IgD-negative memory B cell (primary cell): ENCODE results near the gene PRSS1. TPM values are rescaled to one million over a fixed set of nuclear protein-coding genes. Genes with fewer than 3 reads are reported as not detected.
A peak's percentile ranks its signal among the peaks of the same experiment; 100 is the strongest.

Experiments used
- H3K27ac Mint-ChIP-seq, 3 donors: one replicate each; pipeline ENCODE4 v1.8.0; 2020 to 2022; ENCODE audit warnings: mild to moderate bottlenecking in 3 of 3, mixed read lengths in 3 of 3, moderate library complexity in 1 of 3
- H3K27me3 Mint-ChIP-seq: one replicate; pipeline ENCODE4 v1.8.0; 2021; ENCODE audit warnings: mixed read lengths
- H3K36me3 Mint-ChIP-seq: one replicate; pipeline ENCODE4 v1.8.0; 2020; ENCODE audit warnings: mild to moderate bottlenecking, mixed read lengths
- H3K4me1 Mint-ChIP-seq, 3 donors: one replicate each; pipeline ENCODE4 v1.8.0; 2020 to 2022; ENCODE audit warnings: mixed read lengths in 3 of 3, mild to moderate bottlenecking in 1 of 3
- H3K4me3 Mint-ChIP-seq, 4 donors: one replicate each; pipeline ENCODE4 v1.8.0; 2020 to 2022; ENCODE audit warnings: mild to moderate bottlenecking in 4 of 4, mixed read lengths in 4 of 4, moderate library complexity in 3 of 4
- H3K9me3 Mint-ChIP-seq, 3 donors: one replicate each; pipeline ENCODE4 v1.8.0; 2020 to 2021; ENCODE audit warnings: mixed read lengths in 3 of 3, mild to moderate bottlenecking in 1 of 3
- polyA plus RNA-seq: library from polyadenylated mRNA; unstranded; fragments of 300-500 nt; fragmentation: Illumina TruSeq; gene quantifications from one replicate; pipeline ENCODE4 v1.2.3, GENCODE V29; 2021

PRSS1 gene
- polyA plus RNA-seq, 1 donor from 2014 or later, result not detected

- H3K36me3 Mint-ChIP-seq, result no peaks in the 10 kb centered on the region
- H3K27me3 Mint-ChIP-seq, result no peaks in the 10 kb centered on the region
- peaks cover 8 to 34% (median 21%) of the 10 kb centered on the region in 3 donors for H3K4me1 Mint-ChIP-seq
- H3K4me3 Mint-ChIP-seq, result peak overlapping the region; percentile 6 to 81 (median 73)
- peak overlapping the region in 1 of 3 donors; percentile 63 for H3K27ac Mint-ChIP-seq
- H3K9me3 Mint-ChIP-seq, result no peaks in the 10 kb centered on the region
These were observed 39.3 kb downstream of the PRSS1 start for GRCh38 chr7:142788303-142789289.

- Mint-ChIP-seq H3K4me3 (peak overlapping the region; percentile 6 to 81 (median 44)), H3K27ac (peak overlapping the region in 2 of 3 donors; percentile 28 to 61), H3K9me3 (no peaks in the 10 kb centered on the region), H3K4me1 (peaks cover 11 to 41% (median 27%) of the 10 kb centered on the region in 3 donors), H3K36me3 (no peaks in the 10 kb centered on the region), H3K27me3 (no peaks in the 10 kb centered on the region)
These were observed 40.2 kb downstream of the PRSS1 start for GRCh38 chr7:142789441-142789840.

GRCh38 chr7:142790056-142790455 is 40.8 kb downstream of the PRSS1 start:
- H3K36me3 Mint-ChIP-seq, result no peaks in the 10 kb centered on the region
- H3K9me3 Mint-ChIP-seq, result no peaks in the 10 kb centered on the region
- H3K4me1 Mint-ChIP-seq, result peaks cover 17 to 47% (median 33%) of the 10 kb centered on the region in 3 donors
- peak overlapping the region in 2 of 3 donors; percentile 28 to 61 for H3K27ac Mint-ChIP-seq
- peak overlapping the region in 2 of 4 donors; percentile 70 to 71 for H3K4me3 Mint-ChIP-seq
- no peaks in the 10 kb centered on the region for H3K27me3 Mint-ChIP-seq

GRCh38 chr7:142790555-142790954 is 41.3 kb downstream of the PRSS1 start:
- Mint-ChIP-seq H3K36me3 (no peaks in the 10 kb centered on the region), H3K27ac (peak overlapping the region in 1 of 3 donors; percentile 61)

GRCh38 chr7:142791502-142791901 is 42.2 kb downstream of the PRSS1 start:
- Mint-ChIP-seq H3K36me3 (no peaks in the 10 kb centered on the region), H3K9me3 (no peaks in the 10 kb centered on the region), H3K27me3 (no peaks in the 10 kb centered on the region), H3K4me3 (peak overlapping the region in 2 of 4 donors; percentile 31 to 58), H3K27ac (peak overlapping the region in 1 of 3 donors; percentile 65), H3K4me1 (peaks cover 26 to 57% (median 40%) of the 10 kb centered on the region in 3 donors)

More at GRCh38 chr7:142790555-142790954, 41.3 kb downstream of the PRSS1 start:
- Mint-ChIP-seq H3K4me1 (peaks cover 22 to 52% (median 37%) of the 10 kb centered on the region in 3 donors), H3K27me3 (no peaks in the 10 kb centered on the region), H3K9me3 (no peaks in the 10 kb centered on the region), H3K4me3 (peak overlapping the region in 2 of 4 donors; percentile 70 to 71)

- H3K4me1 Mint-ChIP-seq, result peaks cover 26 to 57% (median 40%) of the 10 kb centered on the region in 3 donors
- H3K27ac Mint-ChIP-seq, result peak overlapping the region in 1 of 3 donors; percentile 76
- no peaks in the 10 kb centered on the region for H3K36me3 Mint-ChIP-seq
- no peaks in the 10 kb centered on the region for H3K9me3 Mint-ChIP-seq
- H3K4me3 Mint-ChIP-seq, result peak overlapping the region in 1 of 4 donors; percentile 55
- no peaks in the 10 kb centered on the region for H3K27me3 Mint-ChIP-seq
These were observed 42.9 kb downstream of the PRSS1 start for GRCh38 chr7:142792129-142792528.

- no peaks in the 10 kb centered on the region for H3K27me3 Mint-ChIP-seq
- peak overlapping the region in 2 of 3 donors; percentile 9 to 93 for H3K27ac Mint-ChIP-seq
- peaks cover 26 to 57% (median 41%) of the 10 kb centered on the region in 3 donors for H3K4me1 Mint-ChIP-seq
- peak overlapping the region in 2 of 4 donors; percentile 10 to 55 for H3K4me3 Mint-ChIP-seq
- no peaks in the 10 kb centered on the region for H3K36me3 Mint-ChIP-seq
- no peaks in the 10 kb centered on the region for H3K9me3 Mint-ChIP-seq
These were observed 43.3 kb downstream of the PRSS1 start for GRCh38 chr7:142792593-142792992.

- Mint-ChIP-seq H3K36me3 (no peaks in the 10 kb centered on the region), H3K27ac (peak overlapping the region in 2 of 3 donors; percentile 9 to 82), H3K4me1 (peaks cover 26 to 54% (median 44%) of the 10 kb centered on the region in 3 donors), H3K27me3 (no peaks in the 10 kb centered on the region), H3K4me3 (no peak overlapping the region), H3K9me3 (no peaks in the 10 kb centered on the region)
These were observed 43.9 kb downstream of the PRSS1 start for GRCh38 chr7:142793156-142793555.

- H3K27ac Mint-ChIP-seq, result peak overlapping the region; percentile 93 to 99 (median 99)
- peaks cover under 1% of the 10 kb centered on the region for H3K36me3 Mint-ChIP-seq
- H3K4me3 Mint-ChIP-seq, result peak overlapping the region; percentile 95 to 99 (median 98)
- H3K27me3 Mint-ChIP-seq, result no peaks in the 10 kb centered on the region
- H3K4me1 Mint-ChIP-seq, result peaks cover 39 to 63% (median 52%) of the 10 kb centered on the region in 3 donors
- H3K9me3 Mint-ChIP-seq, result no peaks in the 10 kb centered on the region
These were observed 46.1 kb downstream of the PRSS1 start for GRCh38 chr7:142795339-142795863.

GRCh38 chr7:142796001-142796500 is 46.8 kb downstream of the PRSS1 start:
- Mint-ChIP-seq H3K36me3 (peaks cover 5% of the 10 kb centered on the region), H3K27ac (peak overlapping the region; percentile 93 to 99 (median 99)), H3K27me3 (no peaks in the 10 kb centered on the region), H3K9me3 (no peaks in the 10 kb centered on the region), H3K4me3 (peak overlapping the region; percentile 95 to 99 (median 98)), H3K4me1 (peaks cover 41 to 65% (median 52%) of the 10 kb centered on the region in 3 donors)

- Mint-ChIP-seq H3K27me3 (no peaks in the 10 kb centered on the region), H3K36me3 (peaks cover 7% of the 10 kb centered on the region), H3K9me3 (no peaks in the 10 kb centered on the region), H3K27ac (peak overlapping the region; percentile 93 to 99 (median 99)), H3K4me1 (peaks cover 41 to 68% (median 48%) of the 10 kb centered on the region in 3 donors), H3K4me3 (peak overlapping the region; percentile 95 to 99 (median 98))
These were observed 47.5 kb downstream of the PRSS1 start for GRCh38 chr7:142796501-142797390.

- Mint-ChIP-seq H3K36me3 (peaks cover 13% of the 10 kb centered on the region), H3K4me3 (peak overlapping the region; percentile 95 to 99 (median 98)), H3K27me3 (no peaks in the 10 kb centered on the region), H3K27ac (peak overlapping the region; percentile 93 to 99 (median 99)), H3K9me3 (no peaks in the 10 kb centered on the region), H3K4me1 (peaks cover 45 to 71% (median 51%) of the 10 kb centered on the region in 3 donors)
These were observed 48.4 kb downstream of the PRSS1 start for GRCh38 chr7:142797391-142798377.
